Lung (tissue), 12 donors: ENCODE results near the gene BEST4. TPM values are rescaled to one million over a fixed set of nuclear protein-coding genes. Genes with fewer than 3 reads are reported as not detected.

ENCODE experiments used
- ATAC-seq: fragments of 200-7000 bp; cut with Tn5 transposase; one replicate; pipeline ENCODE4 v1.9.1; 2020; ENCODE audit warnings: moderate number of reproducible peaks; ENCODE audit not compliant: insufficient read depth, low FRiP score
- DNase-seq, 3 donors: peaks; one replicate each; pipeline ENCODE4 v3.0.0-alpha.2; 2013 to 2017
- H3K27ac ChIP-seq, 2 donors: one replicate each; pipeline ENCODE4 v1.5.1; 2013; ENCODE audit warnings: mild to moderate bottlenecking in 2 of 2, moderate library complexity in 2 of 2, control low read depth in 1 of 2, inconsistent platforms in 1 of 2, low read depth in 1 of 2, low read length in 1 of 2
- H3K27me3 ChIP-seq, 3 donors: one replicate each; pipeline ENCODE4 v1.5.1; 2013; ENCODE audit warnings: low read length in 2 of 3; ENCODE audit not compliant: control insufficient read depth in 3 of 3, insufficient read depth in 3 of 3
- H3K36me3 ChIP-seq, 4 donors: one replicate each; pipeline ENCODE4 v1.5.1; 2013; ENCODE audit warnings: low read length in 4 of 4, mild to moderate bottlenecking in 1 of 4, moderate library complexity in 1 of 4; ENCODE audit not compliant: control insufficient read depth in 4 of 4, insufficient read depth in 4 of 4
- H3K4me1 ChIP-seq, 5 donors: one replicate each; pipeline ENCODE4 v1.5.1; 2013; ENCODE audit warnings: low read length in 5 of 5, mild to moderate bottlenecking in 2 of 5, moderate library complexity in 1 of 5; ENCODE audit not compliant: control insufficient read depth in 5 of 5, insufficient read depth in 5 of 5
- H3K4me3 ChIP-seq: one replicate; pipeline ENCODE4 v1.5.1; 2013; ENCODE audit warnings: mild to moderate bottlenecking, control low read depth, moderate library complexity
- H3K9ac ChIP-seq, 2 donors: one replicate each; pipeline ENCODE4 v1.5.1; 2013; ENCODE audit warnings: low read length in 2 of 2, control low read depth in 1 of 2; ENCODE audit not compliant: insufficient read depth in 1 of 2
- H3K9me3 ChIP-seq, 4 donors: one replicate each; pipeline ENCODE4 v1.5.1; 2013; ENCODE audit warnings: low read length in 3 of 4, mild to moderate bottlenecking in 1 of 4, moderate library complexity in 1 of 4; ENCODE audit not compliant: control insufficient read depth in 4 of 4, insufficient read depth in 3 of 4
- WGBS, 2 donors: extraction: QIAGEN DNeasy Blood & Tissue Kit; methylation state at CpG; one replicate each; pipeline ENCODE4 v1.1.7; 2013; 5-methylcytosine and 5-hydroxymethylcytosine counted together
- polyA plus RNA-seq, 2 donors: library from polyadenylated mRNA; stranded (reverse); fragments of 200-250 nt; gene quantifications; one replicate each; pipeline ENCODE4 v1.2.1, GENCODE V29; 2013
- total RNA-seq, 2 donors: library from RNA; depleted of rRNA in 1 of 2; stranded (reverse); fragments of >200 nt in 1 of 2; gene quantifications; one replicate each; pipeline ENCODE4 v1.2.1, GENCODE V29; 2014 to 2021
- TF ChIP-seq, protein P1 (sequence below): IDR thresholded peaks from 2 replicates; pipeline ENCODE4 v1.5.1; 2012; ENCODE audit warnings: mild to moderate bottlenecking; ENCODE audit errors: control extremely low read depth, extremely low read depth
- donor health status: control.
- donor health status: control.
- donor health status: Bipolar disorder and iron deficiency.
- donor health status: healthy.
- donor health status: DM: yes; HTN: yes; CAD: no.

BEST4 gene
- total and polyA plus RNA-seq, 4 donors = 0.23 to 1.4 (median 0.56) TPM

DNA sequence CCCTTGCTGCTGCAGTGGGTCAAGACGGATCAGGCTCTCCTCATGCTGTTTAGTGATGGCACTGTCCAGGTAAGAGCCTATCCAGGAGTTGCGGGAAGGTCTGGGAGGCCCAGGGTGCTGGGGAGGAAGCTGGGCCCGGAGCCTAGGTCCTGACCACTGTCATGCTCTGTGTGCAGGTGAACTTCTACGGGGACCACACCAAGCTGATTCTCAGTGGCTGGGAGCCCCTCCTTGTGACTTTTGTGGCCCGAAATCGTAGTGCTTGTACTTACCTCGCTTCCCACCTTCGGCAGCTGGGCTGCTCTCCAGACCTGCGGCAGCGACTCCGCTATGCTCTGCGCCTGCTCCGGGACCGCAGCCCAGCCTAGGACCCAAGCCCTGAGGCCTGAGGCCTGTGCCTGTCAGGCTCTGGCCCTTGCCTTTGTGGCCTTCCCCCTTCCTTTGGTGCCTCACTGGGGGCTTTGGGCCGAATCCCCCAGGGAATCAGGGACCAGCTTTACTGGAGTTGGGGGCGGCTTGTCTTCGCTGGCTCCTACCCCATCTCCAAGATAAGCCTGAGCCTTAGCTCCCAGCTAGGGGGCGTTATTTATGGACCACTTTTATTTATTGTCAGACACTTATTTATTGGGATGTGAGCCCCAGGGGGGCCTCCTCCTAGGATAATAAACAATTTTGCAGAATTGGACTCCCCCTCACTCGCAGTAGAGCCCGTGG, 17.5 kb upstream of the BEST4 start:
- H3K27me3 ChIP-seq = no peaks in the 10 kb centered on the region
- DNase-seq (no peak), ATAC-seq (no peak)
- TF ChIP-seq, protein P1, sequence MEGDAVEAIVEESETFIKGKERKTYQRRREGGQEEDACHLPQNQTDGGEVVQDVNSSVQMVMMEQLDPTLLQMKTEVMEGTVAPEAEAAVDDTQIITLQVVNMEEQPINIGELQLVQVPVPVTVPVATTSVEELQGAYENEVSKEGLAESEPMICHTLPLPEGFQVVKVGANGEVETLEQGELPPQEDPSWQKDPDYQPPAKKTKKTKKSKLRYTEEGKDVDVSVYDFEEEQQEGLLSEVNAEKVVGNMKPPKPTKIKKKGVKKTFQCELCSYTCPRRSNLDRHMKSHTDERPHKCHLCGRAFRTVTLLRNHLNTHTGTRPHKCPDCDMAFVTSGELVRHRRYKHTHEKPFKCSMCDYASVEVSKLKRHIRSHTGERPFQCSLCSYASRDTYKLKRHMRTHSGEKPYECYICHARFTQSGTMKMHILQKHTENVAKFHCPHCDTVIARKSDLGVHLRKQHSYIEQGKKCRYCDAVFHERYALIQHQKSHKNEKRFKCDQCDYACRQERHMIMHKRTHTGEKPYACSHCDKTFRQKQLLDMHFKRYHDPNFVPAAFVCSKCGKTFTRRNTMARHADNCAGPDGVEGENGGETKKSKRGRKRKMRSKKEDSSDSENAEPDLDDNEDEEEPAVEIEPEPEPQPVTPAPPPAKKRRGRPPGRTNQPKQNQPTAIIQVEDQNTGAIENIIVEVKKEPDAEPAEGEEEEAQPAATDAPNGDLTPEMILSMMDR = no peak
- peak overlapping the region in 1 of 2 donors; percentile 100 for H3K27ac ChIP-seq
- H3K4me3 ChIP-seq = no peak overlapping the region
- no peak overlapping the region for H3K9ac ChIP-seq
- 94 to 96% methylated on average over 19 to 20 of the region's 20 CpGs for WGBS, 2 donors
- H3K9me3 ChIP-seq = no peaks in the 10 kb centered on the region
- peaks cover 13 to 68% (median 34%) of the 10 kb centered on the region in 5 donors for H3K4me1 ChIP-seq
- peaks cover 2 to 39% (median 10%) of the 10 kb centered on the region in 4 donors for H3K36me3 ChIP-seq

DNA sequence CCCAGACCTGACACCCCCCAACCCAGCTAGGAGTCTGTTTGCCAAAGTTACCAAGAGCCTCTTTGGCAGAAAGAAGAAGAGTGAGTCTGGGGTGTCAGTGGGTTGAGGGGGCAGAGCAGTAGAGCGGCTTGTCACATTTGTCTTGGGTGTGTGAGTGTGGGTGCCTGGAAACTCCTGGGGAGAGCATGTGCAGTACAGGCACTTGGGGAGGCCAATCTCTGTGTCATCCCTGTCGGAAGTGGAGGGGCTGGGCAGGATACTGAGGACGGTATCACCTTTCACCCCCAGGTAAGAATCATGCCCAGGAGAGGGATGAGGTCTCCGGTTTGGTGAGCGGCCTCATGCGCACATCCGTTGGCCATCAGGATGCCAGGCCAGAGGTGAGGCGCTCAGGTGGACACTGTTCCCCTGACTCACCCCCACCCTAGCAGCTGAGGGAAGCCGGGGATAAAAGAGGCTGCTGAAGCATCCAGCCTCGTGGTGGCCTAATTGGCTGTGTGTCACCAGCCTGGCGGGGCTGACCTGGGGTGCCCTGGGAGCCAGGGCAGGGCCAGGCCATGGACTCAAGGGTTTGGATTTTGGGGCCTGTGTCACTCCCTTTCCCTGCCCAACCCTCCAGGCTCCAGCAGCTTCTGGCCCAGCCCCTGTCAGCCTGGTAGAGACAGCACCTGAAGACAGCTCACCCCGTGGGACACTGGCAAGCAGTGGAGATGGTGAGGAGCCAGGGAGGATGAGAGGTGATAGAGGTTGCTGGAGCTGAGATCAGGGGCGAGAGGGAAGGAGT, 15.5 kb upstream of the BEST4 start:
- DNase-seq = no peak
- H3K9me3 ChIP-seq = no peaks in the 10 kb centered on the region
- 88 to 94% methylated on average over 13 of the region's 13 CpGs for WGBS, 2 donors
- H3K27ac ChIP-seq = peak overlapping the region in 1 of 2 donors; percentile 72
- H3K4me3 ChIP-seq = no peak overlapping the region
- no peaks in the 10 kb centered on the region for H3K27me3 ChIP-seq
- H3K9ac ChIP-seq = no peak overlapping the region
- TF ChIP-seq, protein P1 = no peak
- peaks cover 2 to 39% (median 10%) of the 10 kb centered on the region in 4 donors for H3K36me3 ChIP-seq
- peaks cover 7 to 48% (median 21%) of the 10 kb centered on the region in 5 donors for H3K4me1 ChIP-seq
- no peak for ATAC-seq

DNA sequence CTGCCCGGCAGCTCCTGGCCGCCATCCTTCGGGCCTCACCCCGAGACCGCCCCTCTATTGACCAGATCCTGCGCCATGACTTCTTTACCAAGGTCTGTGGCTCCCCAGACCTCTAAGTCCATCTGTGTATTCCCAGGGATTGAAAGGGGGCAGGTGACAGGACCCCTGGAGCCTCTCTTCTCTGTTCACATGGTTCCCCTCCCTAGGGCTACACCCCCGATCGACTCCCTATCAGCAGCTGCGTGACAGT, 15.0 kb upstream of the BEST4 start:
- peaks cover 2 to 39% (median 10%) of the 10 kb centered on the region in 4 donors for H3K36me3 ChIP-seq

More for the DNA sequence above, 15.0 kb upstream of the BEST4 start:
- Histone ChIP-seq H3K27me3 (no peaks in the 10 kb centered on the region), H3K9me3 (no peaks in the 10 kb centered on the region), H3K9ac (no peak overlapping the region), H3K4me1 (peaks cover 7 to 43% (median 18%) of the 10 kb centered on the region in 5 donors), H3K27ac (peak overlapping the region in 1 of 2 donors; percentile 72), H3K4me3 (no peak overlapping the region)
- TF ChIP-seq, protein P1 = no peak
- ATAC-seq (no peak), DNase-seq (no peak)
- WGBS, 2 donors = 89 to 91% methylated on average over 9 of the region's 9 CpGs
